Spinal cord (tissue), 10 donors: Measurements from ENCODE around the gene EPHA6. TPM values are rescaled to one million over a fixed set of nuclear protein-coding genes. Genes with fewer than 3 reads are reported as not detected.
"Not testable (repeated sequence)": the region's sequence is repeated elsewhere in the genome, so short reads cannot be mapped to it uniquely, and the experiment has no call there.

Experiments used
- DNase-seq, 6 donors: peaks; one replicate each; pipeline versions ENCODE4 v3.0.0 to v3.0.0-alpha.2; 2013 to 2015; ENCODE audit warnings: low spot score in 6 of 6, low read depth in 4 of 6
- H3K27ac ChIP-seq: one replicate; pipeline ENCODE4 v1.5.1; 2013; ENCODE audit warnings: low read depth, low read length, control low read depth
- H3K27me3 ChIP-seq: one replicate; pipeline ENCODE4 v1.6.1; 2013; ENCODE audit warnings: low read length; ENCODE audit not compliant: control insufficient read depth, insufficient read depth
- H3K36me3 ChIP-seq: one replicate; pipeline ENCODE4 v1.6.1; 2013; ENCODE audit warnings: low read length; ENCODE audit not compliant: control insufficient read depth, insufficient read depth
- H3K4me1 ChIP-seq: one replicate; pipeline ENCODE4 v1.6.1; 2013; ENCODE audit warnings: low read length; ENCODE audit not compliant: control insufficient read depth, insufficient read depth
- H3K4me3 ChIP-seq: one replicate; pipeline ENCODE4 v1.5.1; 2013; ENCODE audit warnings: low read depth, low read length, control low read depth
- H3K9me3 ChIP-seq: one replicate; pipeline ENCODE4 v1.6.1; 2013; ENCODE audit warnings: low read length; ENCODE audit not compliant: control insufficient read depth, insufficient read depth
- WGBS: methylation state at CpG from one replicate; pipeline ENCODE4 v1.1.5; 2013; ENCODE audit warnings: missing lambda C conversion rate; ENCODE audit not compliant: insufficient coverage; 5-methylcytosine and 5-hydroxymethylcytosine counted together
- polyA plus RNA-seq, 2 donors: library from polyadenylated mRNA; unstranded; fragments of 120-200 nt; gene quantifications; one replicate each; pipeline ENCODE4 v1.2.1, GENCODE V29; 2013; ENCODE audit not compliant: insufficient read length in 2 of 2
- total RNA-seq, 2 donors: library from RNA; depleted of rRNA in 1 of 2; stranded (reverse); fragments of 120-200 nt in 1 of 2; fragments of >200 nt in 1 of 2; gene quantifications; one replicate each; pipeline versions ENCODE4 v1.2.3 to v1.2.4, GENCODE V29; 2013 to 2014
- donor health status: healthy.

EPHA6 gene
- total and polyA plus RNA-seq, 4 donors: 5.3 to 78.5 (median 16.0) TPM

DNA sequence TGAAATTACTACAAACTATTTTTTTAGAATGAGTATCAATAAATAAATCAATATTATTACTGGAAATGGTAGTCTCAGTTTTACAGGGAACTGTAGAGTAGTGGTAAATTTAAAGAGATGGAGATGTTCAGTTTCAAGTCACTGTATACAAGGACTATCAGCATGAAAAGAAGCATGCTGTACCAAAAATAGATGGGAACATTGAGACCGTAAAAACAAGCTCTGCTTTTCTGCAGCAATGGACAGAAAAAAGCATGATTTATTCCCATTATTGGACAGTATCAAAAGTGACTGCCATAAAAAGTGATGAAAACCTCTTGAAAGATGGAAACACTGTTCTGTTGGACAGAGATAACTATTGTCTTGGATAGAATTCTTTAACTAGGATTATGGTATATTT, 187.2 kb downstream of the EPHA6 start:
- WGBS: no CpG with 5 or more reads among the region's 1 CpG
- no peak overlapping the region for H3K4me3 ChIP-seq
- no peak for DNase-seq
- no peaks in the 10 kb centered on the region for H3K27me3 ChIP-seq
- peaks cover 1% of the 10 kb centered on the region for H3K9me3 ChIP-seq
- no peaks in the 10 kb centered on the region for H3K36me3 ChIP-seq
- no peaks in the 10 kb centered on the region for H3K4me1 ChIP-seq
- no peak overlapping the region for H3K27ac ChIP-seq

DNA sequence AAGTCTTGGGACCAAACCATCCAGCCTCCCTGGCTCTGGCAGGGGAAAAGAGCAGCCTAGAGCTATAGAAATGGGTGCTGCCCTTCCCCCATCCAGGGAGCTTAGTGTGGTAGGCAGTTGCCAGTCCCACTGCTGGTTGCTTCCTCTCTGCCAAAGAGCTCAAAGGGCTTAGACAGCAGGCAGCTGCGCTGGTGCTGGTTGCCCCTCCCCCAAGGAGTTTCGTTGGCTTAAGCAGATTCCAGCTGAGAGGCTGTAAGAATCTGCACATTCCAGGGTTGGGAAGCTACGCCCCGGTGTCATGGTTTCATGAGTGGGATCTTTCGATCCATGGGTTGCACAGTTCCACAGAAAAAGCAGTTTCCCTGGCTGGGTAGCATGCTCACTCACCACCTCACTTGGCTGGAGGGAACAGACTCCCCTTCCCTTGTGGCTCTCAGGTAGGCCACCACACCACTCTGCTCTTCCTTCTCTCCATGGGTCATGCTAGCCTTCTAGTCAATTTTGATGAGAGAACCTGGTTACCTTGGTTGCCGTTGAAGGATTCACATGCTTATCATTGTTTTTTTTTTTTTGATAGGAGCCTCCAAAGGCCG, 195.1 kb downstream of the EPHA6 start:
- Histone ChIP-seq H3K27me3 (no peaks in the 10 kb centered on the region), H3K9me3 (no peaks in the 10 kb centered on the region), H3K27ac (no peak overlapping the region), H3K4me3 (no peak overlapping the region), H3K4me1 (no peaks in the 10 kb centered on the region), H3K36me3 (no peaks in the 10 kb centered on the region)
- 54% methylated on average over 4 of the region's 7 CpGs for WGBS
- DNase-seq: no peak

DNA sequence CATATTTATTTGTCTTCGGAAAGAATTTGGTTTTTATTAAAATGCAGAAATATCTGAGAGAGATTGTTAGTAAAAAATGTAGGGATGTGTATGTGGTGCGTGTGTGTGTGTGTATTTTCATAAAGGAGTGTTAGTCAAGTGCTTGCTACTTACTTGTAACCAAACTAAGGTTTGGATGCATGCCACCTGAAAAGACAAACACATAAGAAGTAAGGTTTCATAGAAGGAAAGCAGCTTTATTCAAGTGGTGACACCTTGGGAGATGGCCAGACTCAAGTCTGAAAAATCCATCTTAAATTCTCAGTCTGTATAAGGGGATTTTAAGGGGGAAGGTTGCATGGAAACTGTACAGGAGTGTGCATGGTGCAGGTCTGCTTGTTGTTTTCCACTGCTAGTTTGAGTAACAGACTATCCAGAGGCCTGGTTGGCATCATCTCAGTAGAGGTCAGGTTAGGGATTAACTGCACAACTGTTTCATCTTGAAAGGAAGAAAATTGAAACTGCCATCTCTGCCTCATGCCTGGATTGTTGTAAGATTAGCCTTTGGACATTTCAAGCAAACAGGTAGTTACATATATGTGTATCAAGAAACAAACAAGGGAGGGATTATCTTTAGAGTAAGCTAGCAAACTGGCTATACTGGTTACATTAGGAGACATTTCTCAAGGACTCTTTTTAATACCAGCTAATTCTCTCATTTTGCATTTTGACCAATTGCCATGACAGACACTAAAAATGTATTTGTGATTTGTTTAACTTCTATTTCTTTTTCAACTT, 196.7 kb downstream of the EPHA6 start:
- no peaks in the 10 kb centered on the region for H3K4me1 ChIP-seq
- H3K4me3 ChIP-seq: no peak overlapping the region
- no peaks in the 10 kb centered on the region for H3K9me3 ChIP-seq
- H3K36me3 ChIP-seq: no peaks in the 10 kb centered on the region
- peak in 1 of 6 donors; percentile 9 for DNase-seq
- H3K27ac ChIP-seq: no peak overlapping the region
- 67% methylated on average over 1 of the region's 2 CpGs for WGBS
- H3K27me3 ChIP-seq: no peaks in the 10 kb centered on the region

DNA sequence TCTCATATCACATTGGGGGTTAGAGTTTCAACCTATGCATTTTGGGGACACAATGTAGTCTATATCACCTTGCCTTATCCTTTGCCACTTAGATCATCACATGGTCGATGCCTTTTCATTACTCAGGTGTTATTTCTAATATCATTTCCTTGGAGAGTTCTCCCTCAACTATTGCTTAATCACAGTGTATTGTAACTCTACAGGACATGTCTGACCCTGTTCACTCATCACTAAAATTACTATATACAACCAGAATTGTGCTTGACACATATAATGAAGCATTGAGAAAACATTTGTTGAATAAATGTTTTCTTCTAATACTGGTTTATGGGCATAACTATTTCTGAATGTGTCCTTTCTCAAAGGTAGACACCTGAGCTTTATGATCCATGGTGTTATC, 207.4 kb downstream of the EPHA6 start:
- 83% methylated on average over 1 of the region's 1 CpG for WGBS
- Histone ChIP-seq H3K4me1 (no peaks in the 10 kb centered on the region), H3K27me3 (no peaks in the 10 kb centered on the region), H3K4me3 (no peak overlapping the region), H3K36me3 (no peaks in the 10 kb centered on the region), H3K9me3 (peaks cover 2% of the 10 kb centered on the region), H3K27ac (no peak overlapping the region)
- DNase-seq: no peak

DNA sequence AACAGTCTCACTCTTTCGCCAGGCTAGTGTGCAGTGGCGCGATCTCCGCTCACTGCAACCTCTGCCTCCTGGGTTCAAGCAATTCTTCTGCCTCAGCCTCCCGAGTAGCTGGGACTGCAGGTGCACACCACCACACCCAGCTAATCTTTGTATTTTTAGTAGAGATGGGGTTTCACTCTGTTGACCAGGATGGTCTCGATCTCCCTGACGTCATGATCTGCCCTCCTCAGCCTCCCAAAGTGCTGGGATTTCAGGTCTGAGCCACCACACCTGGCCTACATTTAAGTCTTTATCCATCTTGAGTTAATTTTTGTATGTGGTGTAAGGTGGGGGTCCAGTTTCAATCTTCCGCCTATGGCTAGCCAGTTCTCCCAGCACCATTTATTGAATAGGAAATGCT, 211.2 kb downstream of the EPHA6 start:
- H3K27me3 ChIP-seq, H3K4me1 ChIP-seq, H3K9me3 ChIP-seq, H3K27ac ChIP-seq, H3K36me3 ChIP-seq, DNase-seq, H3K4me3 ChIP-seq: not testable (repeated sequence)
- 100% methylated on average over 2 of the region's 8 CpGs for WGBS

DNA sequence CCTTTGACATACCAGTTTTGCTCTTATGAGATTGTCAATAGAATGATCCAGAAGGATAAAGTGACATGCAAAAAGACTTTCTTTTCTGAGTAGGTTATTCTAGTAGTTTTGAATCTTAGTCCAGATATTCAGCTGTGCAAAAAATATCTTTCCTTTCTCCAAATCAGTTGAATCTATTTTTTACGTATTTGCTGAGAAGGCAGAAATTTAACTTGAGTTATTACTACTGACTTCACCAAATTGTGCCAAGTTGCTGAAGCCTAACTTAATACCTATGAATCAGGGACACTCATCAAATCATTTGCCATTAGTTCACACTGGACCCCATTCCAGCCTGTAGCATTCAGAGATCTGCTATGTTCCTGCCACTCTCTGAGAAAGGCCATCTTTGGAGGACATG, 215.6 kb downstream of the EPHA6 start:
- DNase-seq: no peak
- Histone ChIP-seq H3K4me3 (no peak overlapping the region), H3K36me3 (no peaks in the 10 kb centered on the region), H3K9me3 (no peaks in the 10 kb centered on the region), H3K27ac (no peak overlapping the region), H3K27me3 (no peaks in the 10 kb centered on the region), H3K4me1 (no peaks in the 10 kb centered on the region)
- WGBS: 100% methylated on average over 1 of the region's 1 CpG

DNA sequence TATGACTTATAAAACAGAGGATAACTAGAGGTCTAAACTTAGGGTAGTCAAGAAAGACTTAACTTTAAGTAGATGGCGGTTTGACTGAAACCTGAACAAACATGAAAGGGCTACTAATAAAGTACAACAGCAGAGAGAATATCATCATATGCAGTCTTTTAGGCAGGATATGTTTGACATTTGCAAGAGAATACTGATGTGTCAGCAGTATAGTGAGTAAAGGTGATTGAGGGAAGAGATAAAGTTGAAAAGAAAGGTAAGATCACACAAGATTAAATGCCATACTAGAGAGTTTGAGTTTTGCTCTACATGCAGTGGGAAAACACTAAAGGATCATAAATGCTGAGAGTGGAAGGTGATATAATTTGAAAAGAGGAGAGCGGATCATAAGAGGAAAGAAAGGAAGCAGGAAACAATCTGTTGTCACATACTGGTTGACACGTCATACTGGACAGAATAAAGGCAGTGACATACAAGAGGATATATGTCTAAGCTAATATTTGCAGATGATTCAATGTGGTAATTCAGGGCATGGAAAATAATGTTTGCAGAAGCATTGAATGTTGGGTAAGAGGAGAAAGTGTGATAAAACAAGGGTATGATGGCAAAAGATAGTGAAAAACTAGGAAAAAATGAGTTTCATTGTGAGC, 223.0 kb downstream of the EPHA6 start:
- Histone ChIP-seq H3K4me3 (no peak overlapping the region), H3K9me3 (no peaks in the 10 kb centered on the region), H3K36me3 (no peaks in the 10 kb centered on the region), H3K4me1 (no peaks in the 10 kb centered on the region), H3K27ac (no peak overlapping the region), H3K27me3 (no peaks in the 10 kb centered on the region)
- no peak for DNase-seq
- 94% methylated on average over 2 of the region's 3 CpGs for WGBS

DNA sequence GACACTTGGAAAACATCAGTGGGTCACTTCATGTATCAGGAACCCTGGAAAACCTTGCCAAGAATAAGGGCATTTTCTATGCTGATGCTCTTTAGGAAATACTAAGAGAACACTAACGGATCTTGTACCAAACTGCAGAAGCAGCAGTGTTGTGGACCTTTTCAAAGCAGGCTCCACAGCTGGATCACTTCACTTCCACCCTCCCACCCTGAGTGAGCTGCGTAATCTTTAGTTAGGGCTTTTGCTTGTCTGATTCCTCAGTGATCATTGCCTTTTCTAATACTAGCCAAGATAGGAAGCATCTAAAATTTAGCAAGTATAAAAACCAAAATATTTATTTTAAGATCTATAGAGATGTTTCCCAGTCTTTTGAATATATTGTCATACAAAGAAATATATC, 229.0 kb downstream of the EPHA6 start:
- H3K36me3 ChIP-seq: no peaks in the 10 kb centered on the region
- H3K9me3 ChIP-seq: no peaks in the 10 kb centered on the region
- H3K27ac ChIP-seq: no peak overlapping the region
- no peaks in the 10 kb centered on the region for H3K27me3 ChIP-seq
- no peak overlapping the region for H3K4me3 ChIP-seq
- DNase-seq: no peak
- 80% methylated on average over 1 of the region's 2 CpGs for WGBS
- no peaks in the 10 kb centered on the region for H3K4me1 ChIP-seq

DNA sequence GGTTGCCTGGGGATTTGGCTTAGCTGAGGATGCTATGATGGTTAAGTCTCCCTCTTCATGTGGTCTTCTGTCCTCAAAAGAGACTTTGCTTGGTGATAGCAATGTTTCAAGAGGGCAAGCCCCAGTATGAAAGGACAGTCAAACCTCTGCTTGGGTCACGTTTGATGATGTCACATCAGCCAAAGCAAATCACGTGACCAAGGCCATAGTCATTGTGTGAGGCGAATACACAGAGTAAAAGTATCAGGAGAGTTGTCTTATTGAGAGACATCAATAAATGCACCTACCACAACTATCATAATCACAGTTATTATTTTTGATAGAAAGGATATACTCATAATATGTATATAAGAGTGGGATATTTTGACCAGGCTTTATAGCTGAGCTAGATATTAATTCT, 243.0 kb downstream of the EPHA6 start:
- H3K27ac ChIP-seq: no peak overlapping the region
- 100% methylated on average over 1 of the region's 3 CpGs for WGBS
- H3K9me3 ChIP-seq: no peaks in the 10 kb centered on the region
- no peak overlapping the region for H3K4me3 ChIP-seq
- H3K36me3 ChIP-seq: no peaks in the 10 kb centered on the region
- no peaks in the 10 kb centered on the region for H3K27me3 ChIP-seq
- no peaks in the 10 kb centered on the region for H3K4me1 ChIP-seq
- no peak for DNase-seq

DNA sequence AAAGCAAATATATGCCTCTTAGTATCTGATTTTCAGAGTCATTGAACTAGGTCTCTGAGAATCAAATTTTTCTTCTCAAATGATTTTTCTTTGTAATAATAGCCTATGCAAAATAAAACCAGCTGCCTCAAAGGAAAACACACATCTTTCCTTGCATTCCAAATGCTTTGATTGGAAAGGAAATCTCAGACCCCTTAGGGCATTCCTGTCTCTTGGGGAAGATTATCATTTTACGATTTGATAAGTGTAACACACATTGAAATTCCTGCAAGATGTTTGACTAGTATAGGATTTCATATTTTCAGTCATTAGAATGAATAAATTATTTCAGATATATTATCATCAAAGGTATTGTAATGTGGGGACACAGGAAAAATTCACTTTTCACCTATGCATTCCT, 244.8 kb downstream of the EPHA6 start:
- H3K27ac ChIP-seq: no peak overlapping the region
- no CpG with 5 or more reads among the region's 1 CpG for WGBS
- no peaks in the 10 kb centered on the region for H3K9me3 ChIP-seq
- no peaks in the 10 kb centered on the region for H3K4me1 ChIP-seq
- no peak for DNase-seq
- H3K36me3 ChIP-seq: no peaks in the 10 kb centered on the region
- no peaks in the 10 kb centered on the region for H3K27me3 ChIP-seq
- no peak overlapping the region for H3K4me3 ChIP-seq
